ENCODE data around the gene CD53. TPM values are rescaled to one million over a fixed set of nuclear protein-coding genes. Genes with fewer than 3 reads are reported as not detected.

Gene CD53
- total and polyA plus RNA-seq, 9 of the 15 experiments (the other 6 are each of a cell fraction or from before 2014, with no cell fraction given), result 63.5 to 220 (median 131) TPM

GRCh38 chr1:110879758-110880606, 7.0 kb downstream of the CD53 start (continued):
- no peak for TF ChIP-seq BMI1 (IDR thresholded peaks at IDR 0.05; ENCODE audit: low read length)
- peak; percentile 93 for TF ChIP-seq CC2D1A (IDR thresholded peaks at IDR 0.05)
- TF ChIP-seq ZBTB1 (CRISPR knock-in tag; IDR thresholded peaks at IDR 0.05; ENCODE audit: borderline replicate concordance, low read depth), result no peak
- TF ChIP-seq MAFF (IDR thresholded peaks at IDR 0.05; ENCODE audit: low read length), result peak; percentile 73
- TF ChIP-seq PYGO2 (tag; IDR thresholded peaks at IDR 0.05), result 0 out of 2 replicates have a peak, but pooled peaks have one; percentile 5
- TF ChIP-seq MYBL2 (IDR thresholded peaks at IDR 0.05; ENCODE audit: low read depth), result no peak
- no peak for TF ChIP-seq MYBL2 (CRISPR knock-in tag; IDR thresholded peaks at IDR 0.05; ENCODE audit: borderline replicate concordance)
- no peak for TF ChIP-seq ELF2 (CRISPR knock-in tag; IDR thresholded peaks at IDR 0.05)
- TF ChIP-seq FOXK2 (conservative IDR thresholded peaks at IDR 0.05 in 1 of 2, IDR thresholded peaks at IDR 0.05 in 1 of 2; ENCODE audit: low read depth in 2 of 2), result peak in 1 of 2 experiments; percentile 55; a peak in 2 of 4 replicates
- TF ChIP-seq ZNF143 (CRISPR knock-in tag; IDR thresholded peaks at IDR 0.05), result no peak
- TF ChIP-seq FOXK1 (CRISPR knock-in tag; IDR thresholded peaks at IDR 0.05; ENCODE audit: borderline replicate concordance), result no peak
- TF ChIP-seq E2F3 (CRISPR knock-in tag; IDR thresholded peaks at IDR 0.05), result no peak
- TF ChIP-seq CHD1 (IDR thresholded peaks at IDR 0.05; ENCODE audit: low read length), result no peak
- no peak for TF ChIP-seq TGIF2 (CRISPR knock-in tag; IDR thresholded peaks at IDR 0.05)
- no peak for TF ChIP-seq PATZ1 (CRISPR knock-in tag; IDR thresholded peaks at IDR 0.05; ENCODE audit: borderline replicate concordance)
- no peak for TF ChIP-seq ZKSCAN3 (CRISPR knock-in tag; IDR thresholded peaks at IDR 0.05)
- no peak for TF ChIP-seq HNRNPLL (IDR thresholded peaks at IDR 0.05; ENCODE audit: low read depth, low read length, poor library complexity, severe bottlenecking)
- no peak for TF ChIP-seq SIN3B (IDR thresholded peaks at IDR 0.05; ENCODE audit: low read depth)
- TF ChIP-seq U2AF2 (optimal IDR thresholded peaks at IDR 0.05; ENCODE audit: low read depth, low read length), result no peak
- TF ChIP-seq SFPQ (IDR thresholded peaks at IDR 0.05; ENCODE audit: low read depth, low read length), result no peak
- TF ChIP-seq ZNF512 (tag; IDR thresholded peaks at IDR 0.05), result no peak
- peak in 1 of 2 experiments; percentile 15; a peak in 1 of 4 replicates for TF ChIP-seq RAD21 (CRISPR knock-in tag; conservative IDR thresholded peaks at IDR 0.05 in 1 of 2, IDR thresholded peaks at IDR 0.05 in 1 of 2)
- no peak for TF ChIP-seq ZNF444 (CRISPR knock-in tag; IDR thresholded peaks at IDR 0.05)

All from K562 (cell line).